NCI-H2227 treated with DMSO at 0.1 percent for 48 hours (cell line): Measurements from ENCODE around the gene TREM1.
"Not testable (repeated sequence)": the region's sequence is repeated elsewhere in the genome, so short reads cannot be mapped to it uniquely, and the experiment has no call there.

ENCODE experiments used
- DNase-seq: peaks from one replicate; lab custom pipeline; 2025; lab: John Stamatoyannopoulos, UW

TREM1 gene

GRCh38 chr6:41257369-41258195 lies 28.9 kb downstream of the TREM1 start:
- peak; percentile 1 for DNase-seq

- no peak for DNase-seq
These were observed 30.1 kb downstream of the TREM1 start for GRCh38 chr6:41256383-41256782.

DNA sequence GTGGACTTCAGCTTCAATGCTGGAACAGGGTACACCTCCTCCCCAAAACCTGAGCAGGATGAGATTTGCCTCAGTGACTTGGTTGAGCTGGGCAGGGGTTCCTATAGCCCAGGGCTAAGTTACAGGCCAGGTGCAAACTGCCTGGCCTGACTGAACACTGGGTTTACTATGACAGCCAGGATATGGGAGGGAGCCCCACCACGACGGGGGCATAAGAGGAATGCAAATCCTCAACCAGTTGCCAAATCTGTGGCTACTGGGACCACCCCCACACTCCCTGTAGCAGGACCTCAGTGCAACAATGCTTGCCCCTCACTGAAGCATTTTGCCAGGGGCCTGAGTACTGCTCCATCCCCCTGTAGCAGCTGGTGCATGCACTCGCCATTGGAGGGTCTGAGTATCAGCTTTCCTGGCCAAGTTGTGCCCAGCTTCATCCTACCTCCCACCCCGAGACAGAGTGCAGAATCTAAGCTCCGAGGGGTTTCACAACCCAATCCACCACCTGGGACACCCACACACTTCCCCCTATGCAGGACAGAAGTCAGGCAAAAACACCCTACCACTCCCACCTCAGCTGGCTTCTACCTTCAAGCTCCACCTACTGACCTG lies 30.7 kb downstream of the TREM1 start:
- no peak for DNase-seq

GRCh38 chr6:41255110-41255509 lies 31.4 kb downstream of the TREM1 start:
- no peak for DNase-seq

DNA sequence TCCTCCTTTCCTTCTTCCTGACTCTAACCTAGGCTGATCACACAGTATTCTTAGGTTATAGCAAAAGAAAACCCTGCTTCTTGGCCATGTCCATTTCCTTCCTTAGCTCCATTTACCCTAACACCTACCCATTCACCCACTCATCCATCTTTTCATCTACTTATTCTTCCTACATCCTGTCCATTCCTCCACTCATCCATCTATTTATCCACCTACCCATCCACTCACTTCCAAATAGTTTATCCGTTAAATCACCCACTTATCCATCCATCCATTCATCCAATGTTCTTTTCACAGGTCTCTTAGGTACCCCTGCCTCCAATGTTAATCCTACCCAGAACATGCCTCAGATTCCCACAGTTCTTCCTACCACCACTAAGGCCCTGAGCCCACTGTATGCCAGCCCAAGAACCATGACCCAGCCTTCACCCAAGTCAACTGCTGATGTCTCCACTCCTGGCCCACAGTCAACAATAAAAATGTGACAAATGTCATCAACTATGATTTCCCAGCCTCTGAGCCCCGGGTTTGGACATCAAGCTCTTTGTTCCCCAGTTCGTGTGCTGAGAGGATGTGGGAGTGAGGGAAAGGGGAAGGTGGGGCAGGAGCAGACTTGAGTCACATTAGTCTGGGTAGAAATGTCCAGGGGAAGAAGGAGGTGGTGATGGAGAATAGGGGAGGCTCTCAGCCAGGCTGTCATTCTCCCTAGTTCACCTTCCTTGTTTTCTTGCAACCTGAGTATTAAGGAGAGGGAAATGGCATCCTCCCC lies 33.9 kb downstream of the TREM1 start:
- DNase-seq: no peak

DNA sequence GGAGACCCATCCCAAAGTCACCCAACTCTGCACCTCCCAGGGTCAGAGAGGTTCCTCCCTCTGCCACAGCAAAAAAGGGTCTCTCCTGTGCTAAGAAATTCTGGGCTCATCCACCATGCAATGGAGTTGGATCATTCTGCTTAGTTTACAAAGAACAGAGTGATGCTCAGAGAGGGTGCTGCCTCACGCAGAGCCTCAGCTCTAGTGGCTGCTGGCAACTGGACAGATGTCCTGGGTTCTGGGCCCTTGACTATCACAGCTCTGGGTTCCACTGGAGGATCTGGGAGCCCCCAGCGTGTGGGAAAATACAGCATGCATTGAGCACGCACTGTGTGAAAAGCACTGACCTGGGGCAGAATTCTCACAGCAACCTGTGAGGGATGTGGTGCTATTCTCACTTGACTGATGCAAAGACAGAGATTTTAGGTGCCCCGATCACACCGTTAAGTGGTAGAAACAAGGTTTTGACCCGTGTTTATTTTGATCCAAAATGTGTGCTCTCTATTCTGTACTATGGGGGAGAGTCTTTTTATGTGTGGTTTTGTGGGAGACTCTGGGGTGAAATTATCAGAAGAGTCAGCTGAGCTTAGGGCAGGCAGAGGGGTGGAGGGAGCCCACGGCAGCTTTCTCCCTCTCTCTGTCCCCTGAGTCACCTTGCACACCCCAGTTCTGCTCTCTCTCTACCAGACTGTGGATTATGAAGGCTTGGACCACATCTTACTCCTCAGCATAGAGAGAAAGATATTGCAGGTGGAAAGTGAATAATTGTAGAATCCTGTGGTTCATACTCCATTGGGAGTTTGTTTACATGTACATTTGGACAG lies 38.4 kb downstream of the TREM1 start:
- no peak for DNase-seq

GRCh38 chr6:41247288-41247865 lies 39.1 kb downstream of the TREM1 start:
- DNase-seq: no peak

- not testable (repeated sequence) for DNase-seq
These were observed 40.0 kb downstream of the TREM1 start for GRCh38 chr6:41246529-41246928.

- DNase-seq: no peak
These were observed 46.9 kb downstream of the TREM1 start for GRCh38 chr6:41239467-41240159.

DNA sequence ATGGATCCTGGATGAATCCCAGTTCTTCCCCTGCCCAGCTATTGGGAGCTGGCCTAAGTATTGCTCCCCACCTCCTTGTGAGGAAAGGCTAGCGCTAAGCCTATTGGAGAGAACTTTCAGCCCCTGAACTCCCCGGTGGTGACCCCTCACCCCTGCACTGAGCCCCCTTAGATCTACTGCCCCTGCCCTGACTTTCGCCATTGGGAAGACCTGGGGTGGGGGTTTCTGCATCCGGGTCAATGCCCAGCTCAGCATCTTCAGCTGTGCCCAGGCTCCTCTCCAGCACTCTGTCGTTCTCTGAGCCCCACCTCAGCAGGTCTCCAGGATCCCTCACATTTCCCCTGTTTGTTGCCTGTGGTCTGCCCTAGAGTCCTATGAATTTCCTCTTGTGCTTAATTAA lies 49.4 kb downstream of the TREM1 start:
- no peak for DNase-seq

GRCh38 chr6:41236276-41236675 lies 50.2 kb downstream of the TREM1 start:
- no peak for DNase-seq

- no peak for DNase-seq
These were observed 53.8 kb downstream of the TREM1 start for GRCh38 chr6:41232667-41233066.

GRCh38 chr6:41231246-41231645 lies 55.2 kb downstream of the TREM1 start:
- no peak for DNase-seq

- DNase-seq: no peak
These were observed 56.8 kb downstream of the TREM1 start for GRCh38 chr6:41229721-41230120.

DNA sequence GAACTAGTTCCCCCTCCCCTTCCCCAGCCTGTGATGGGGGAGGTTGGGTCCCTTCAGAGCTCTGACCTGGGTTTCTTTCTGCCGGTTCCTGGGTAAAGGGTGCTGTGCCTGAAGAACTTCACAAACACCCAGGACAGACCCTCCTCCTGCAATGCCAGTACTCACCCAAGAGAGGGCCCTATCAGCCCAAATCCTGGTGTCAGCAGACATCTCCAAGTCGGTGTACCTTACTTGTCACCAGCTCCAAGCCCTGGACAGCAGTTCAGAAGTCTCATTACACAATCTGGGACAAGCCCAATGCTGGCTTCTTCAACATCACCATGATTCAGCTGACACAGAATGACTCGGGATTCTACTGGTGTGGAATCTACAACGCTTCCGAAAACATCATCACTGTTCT lies 57.9 kb downstream of the TREM1 start:
- no peak for DNase-seq

GRCh38 chr6:41228096-41228495 lies 58.4 kb downstream of the TREM1 start, which contains the start of gene TREML4:
Gene TREML4, plus strand, starts transcription at chr6:41228349. Its CDS starts 79 bp downstream, at chr6:41228428.
- no peak for DNase-seq

GRCh38 chr6:41226752-41227151 lies 59.7 kb downstream of the TREM1 start:
- DNase-seq: no peak

DNA sequence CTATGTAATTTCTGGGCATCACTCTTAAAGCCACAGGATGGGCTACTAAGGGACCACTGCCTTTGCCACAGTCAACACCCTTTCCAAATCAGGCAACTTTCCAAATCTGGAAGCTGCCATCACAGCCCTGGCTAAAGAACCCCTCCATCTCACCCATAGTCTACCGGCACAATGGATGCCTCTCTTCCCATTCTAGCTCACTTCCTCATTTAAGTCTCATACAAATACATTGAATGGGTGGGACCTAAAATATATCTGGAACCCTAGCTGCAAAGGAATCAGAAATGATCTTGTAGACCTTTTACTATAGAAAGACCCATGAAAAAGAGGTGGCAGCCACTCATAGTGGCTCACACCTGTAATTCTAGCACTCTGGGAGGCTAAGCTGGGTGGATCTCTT lies 61.7 kb downstream of the TREM1 start:
- no peak for DNase-seq
